Esophagus muscularis mucosa (tissue), 4 donors: ENCODE results near the gene RFTN1. TPM values are rescaled to one million over a fixed set of nuclear protein-coding genes. Genes with fewer than 3 reads are reported as not detected.
A peak's percentile ranks its signal among the peaks of the same experiment; 100 is the strongest.

Experiments used
- DNase-seq: peaks from one replicate; pipeline ENCODE4 v3.0.0-alpha.2; 2017; ENCODE audit errors: extremely low spot score
- H3K27ac ChIP-seq, 4 donors: fragments of 200-600 bp; sonication (generic); replicated peaks in 1 of 4; 1 replicate in 3 of 4; 2 replicates in 1 of 4; pipeline ENCODE4 v1.5.1; 2016 to 2019; ENCODE audit warnings: mild to moderate bottlenecking in 1 of 4
- H3K27me3 ChIP-seq, 4 donors: fragments of 200-600 bp; sonication (generic); one replicate each; pipeline versions ENCODE4 v1.5.1 to v1.6.0; 2016 to 2019
- H3K36me3 ChIP-seq, 4 donors: fragments of 200-600 bp; sonication (generic); one replicate each; pipeline ENCODE4 v1.5.1; 2016 to 2019
- H3K4me1 ChIP-seq, 4 donors: fragments of 200-600 bp; sonication (generic); one replicate each; pipeline ENCODE4 v1.5.1; 2016 to 2019
- H3K4me3 ChIP-seq, 4 donors: fragments of 200-600 bp; sonication (generic); 1 replicate in 2 of 4; 2 replicates in 2 of 4; pipeline ENCODE4 v1.5.1; 2016 to 2019; ENCODE audit warnings: mild to moderate bottlenecking in 4 of 4, moderate library complexity in 1 of 4
- H3K9me3 ChIP-seq, 4 donors: fragments of 200-600 bp; sonication (generic); 1 replicate in 3 of 4; 2 replicates in 1 of 4; pipeline ENCODE4 v1.5.1; 2016 to 2019
- CTCF ChIP-seq, 3 experiments: fragments of 200-600 bp in 2 of 3; fragments of 450-650 bp in 1 of 3; sonication (generic) in 2 of 3; IDR thresholded peaks; one replicate each; pipeline ENCODE4 v1.5.1; 2017 to 2019; ENCODE audit warnings: antibody characterized with exemption in 3 of 3, mild to moderate bottlenecking in 2 of 3, moderate library complexity in 1 of 3
- EP300 ChIP-seq: sonication (generic); formaldehyde crosslinking; IDR thresholded peaks from one replicate; pipeline ENCODE4 v1.6.1; 2017; ENCODE audit warnings: antibody characterized with exemption
- POLR2A ChIP-seq: fragments of 450-650 bp; IDR thresholded peaks from one replicate; pipeline ENCODE4 v1.6.1; 2017; ENCODE audit warnings: antibody characterized with exemption, moderate library complexity, mild to moderate bottlenecking, low read depth
- POLR2AphosphoS5 ChIP-seq, 2 donors: sonication (generic); formaldehyde crosslinking; IDR thresholded peaks; one replicate each; pipeline ENCODE4 v1.6.1; 2017; ENCODE audit warnings: antibody characterized with exemption in 2 of 2
- WGBS: methylation state at CpG from one replicate; pipeline ENCODE4 v1.1.5; 2018; 5-methylcytosine and 5-hydroxymethylcytosine counted together
- intact Hi-C: fragments of 100-400 bp; cut with DNase I; formaldehyde crosslinking; loops from one replicate; pipeline ENCODE4 v1.15.1; 2023
- total RNA-seq, 4 donors: library from RNA; depleted of rRNA; stranded (reverse); fragments of >200 nt; gene quantifications; one replicate each; pipeline versions ENCODE4 v1.1.0 to v1.2.1, GENCODE V29; 2016

The RFTN1 gene
- total RNA-seq, 4 donors from 2014 or later = 79.7 to 142 (median 104) TPM

- Histone ChIP-seq H3K27ac (peak overlapping the region in 2 of 4 donors; percentile 40 to 51), H3K27me3 (no peaks in the 10 kb centered on the region), H3K9me3 (no peaks in the 10 kb centered on the region), H3K4me3 (no peak overlapping the region), H3K4me1 (peaks cover 19 to 94% (median 70%) of the 10 kb centered on the region in 4 donors), H3K36me3 (peaks cover 0 to 17% (median 4%) of the 10 kb centered on the region in 4 donors)
- WGBS = 50% methylated on average over 5 of the region's 5 CpGs
- intact Hi-C loops = no loop called here
- TF ChIP-seq POLR2AphosphoS5 (IDR thresholded peaks at IDR 0.05) = no peak
- no peak for TF ChIP-seq CTCF (IDR thresholded peaks at IDR 0.05)
- no peak for TF ChIP-seq POLR2A
- TF ChIP-seq EP300 = no peak
- no peak for DNase-seq
Observed at GRCh38 chr3:16476636-16477035, 36.9 kb downstream of the RFTN1 start.

GRCh38 chr3:16475766-16476165 is 37.7 kb downstream of the RFTN1 start:
- 96% methylated on average over 3 of the region's 3 CpGs for WGBS
- H3K9me3 ChIP-seq = peaks cover 0 to under 1% (median 0%) of the 10 kb centered on the region in 4 donors

GRCh38 chr3:16474920-16475319 is 38.6 kb downstream of the RFTN1 start:
- H3K4me3 ChIP-seq = no peak overlapping the region
- WGBS = 68% methylated on average over 7 of the region's 7 CpGs
- H3K4me1 ChIP-seq = peaks cover 13 to 81% (median 55%) of the 10 kb centered on the region in 4 donors
- no peaks in the 10 kb centered on the region for H3K27me3 ChIP-seq
- peaks cover 0 to 15% (median 3%) of the 10 kb centered on the region in 4 donors for H3K36me3 ChIP-seq
- DNase-seq = no peak
- intact Hi-C loops = no loop called here
- no peak for TF ChIP-seq EP300
- H3K27ac ChIP-seq = peak overlapping the region; percentile 5 to 67 (median 53)
- H3K9me3 ChIP-seq = peaks cover 0 to 6% (median 0%) of the 10 kb centered on the region in 4 donors

More at GRCh38 chr3:16475766-16476165, 37.7 kb downstream of the RFTN1 start:
- no peak for TF ChIP-seq POLR2AphosphoS5 (IDR thresholded peaks at IDR 0.05)
- no peak for TF ChIP-seq EP300
- no peak for TF ChIP-seq POLR2A
- TF ChIP-seq CTCF (IDR thresholded peaks at IDR 0.05) = no peak
- Histone ChIP-seq H3K4me3 (no peak overlapping the region), H3K4me1 (peaks cover 13 to 88% (median 61%) of the 10 kb centered on the region in 4 donors), H3K27me3 (no peaks in the 10 kb centered on the region), H3K36me3 (peaks cover 0 to 18% (median 4%) of the 10 kb centered on the region in 4 donors), H3K27ac (peak overlapping the region in 2 of 4 donors; percentile 43 to 67)
- DNase-seq = no peak
- intact Hi-C loops = no loop called here

DNA sequence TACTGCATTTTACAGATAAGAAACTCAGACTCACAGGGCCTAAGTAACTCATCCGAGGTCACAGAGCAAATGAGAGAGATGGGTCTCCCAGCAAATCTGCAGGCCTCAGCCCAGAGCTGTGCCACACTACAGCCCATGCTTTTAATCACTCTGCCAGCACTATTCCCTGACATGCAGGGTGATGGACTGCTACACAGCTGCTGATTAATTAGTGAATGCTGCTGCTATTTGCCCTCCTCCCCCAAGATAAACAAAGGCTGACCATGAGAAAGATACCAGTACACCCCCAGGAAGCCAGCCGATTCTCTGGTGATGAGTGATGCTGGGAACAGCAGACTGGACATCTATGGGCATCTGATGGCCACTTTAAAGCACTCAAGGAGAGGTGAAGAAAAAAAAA is 39.3 kb downstream of the RFTN1 start:
- Histone ChIP-seq H3K4me3 (no peak overlapping the region), H3K4me1 (peaks cover 19 to 82% (median 61%) of the 10 kb centered on the region in 4 donors), H3K27me3 (no peaks in the 10 kb centered on the region), H3K27ac (peak overlapping the region; percentile 5 to 67 (median 53)), H3K36me3 (peaks cover 0 to 10% (median 0%) of the 10 kb centered on the region in 4 donors), H3K9me3 (peaks cover 0 to 6% (median 0%) of the 10 kb centered on the region in 4 donors)
- intact Hi-C loops = no loop called here
- DNase-seq = no peak
- 73% methylated on average over 2 of the region's 2 CpGs for WGBS
- TF ChIP-seq CTCF (IDR thresholded peaks at IDR 0.05) (no peak), POLR2AphosphoS5 (IDR thresholded peaks at IDR 0.05) (no peak), POLR2A (no peak), EP300 (no peak)

- no peak overlapping the region for H3K4me3 ChIP-seq
- intact Hi-C loops = no loop called here
- 57% methylated on average over 7 of the region's 8 CpGs for WGBS
- H3K27ac ChIP-seq = peak overlapping the region; percentile 43 to 67 (median 64)
- no peak for DNase-seq
- H3K9me3 ChIP-seq = peaks cover 0 to 6% (median 0%) of the 10 kb centered on the region in 4 donors
- TF ChIP-seq POLR2A (no peak), POLR2AphosphoS5 (IDR thresholded peaks at IDR 0.05) (peak; percentile 37 to 63)
- peaks cover 0 to 10% (median 0%) of the 10 kb centered on the region in 4 donors for H3K36me3 ChIP-seq
- no peaks in the 10 kb centered on the region for H3K27me3 ChIP-seq
- peaks cover 27 to 85% (median 67%) of the 10 kb centered on the region in 4 donors for H3K4me1 ChIP-seq
Observed at GRCh38 chr3:16472593-16472992, 40.9 kb downstream of the RFTN1 start.

DNA sequence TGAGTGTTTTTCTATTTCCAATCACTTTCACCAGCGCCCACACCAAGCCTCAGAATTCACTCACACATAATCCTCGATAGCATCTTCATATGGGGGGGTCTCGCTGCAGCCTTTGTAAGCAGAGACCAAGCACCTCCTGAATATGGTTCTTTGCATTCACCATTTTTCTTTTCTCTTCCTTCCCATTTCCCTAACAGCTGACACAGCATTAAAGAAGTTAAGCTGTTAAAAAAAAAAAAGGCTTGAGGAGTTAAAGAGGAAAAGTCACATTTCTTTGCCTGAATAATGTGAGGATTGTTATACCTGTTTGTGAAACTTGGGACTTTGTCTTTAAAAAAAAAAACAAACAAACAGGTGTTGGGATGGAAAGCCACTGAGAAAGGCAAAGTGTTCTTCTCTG is 41.6 kb downstream of the RFTN1 start:
- Histone ChIP-seq H3K9me3 (peaks cover 0 to 6% (median 0%) of the 10 kb centered on the region in 4 donors), H3K4me3 (no peak overlapping the region), H3K27me3 (no peaks in the 10 kb centered on the region), H3K27ac (peak overlapping the region; percentile 43 to 67 (median 64)), H3K4me1 (peaks cover 24 to 86% (median 68%) of the 10 kb centered on the region in 4 donors), H3K36me3 (peaks cover 0 to 10% (median 0%) of the 10 kb centered on the region in 4 donors)
- no peak for DNase-seq
- 89% methylated on average over 3 of the region's 3 CpGs for WGBS
- intact Hi-C loops = no loop called here
- TF ChIP-seq POLR2AphosphoS5 (IDR thresholded peaks at IDR 0.05) = no peak
- TF ChIP-seq EP300 = no peak
- no peak for TF ChIP-seq POLR2A
- no peak for TF ChIP-seq CTCF (IDR thresholded peaks at IDR 0.05)
